CD14-positive monocyte (primary cell): ENCODE measurements around the gene ZNF543. TPM values are rescaled to one million over a fixed set of nuclear protein-coding genes. Genes with fewer than 3 reads are reported as not detected.
A peak's percentile ranks its signal among the peaks of the same experiment; 100 is the strongest.

Experiments used
- DNase-seq, 3 donors: peaks; one replicate each; pipeline ENCODE4 v3.0.0-alpha.2; 2011 to 2022
- H2AFZ ChIP-seq: 2 replicates; pipeline ENCODE4 v1.6.0; 2012; ENCODE audit warnings: mild to moderate bottlenecking, low read depth, low read length, inconsistent platforms; ENCODE audit not compliant: insufficient read depth, poor library complexity, severe bottlenecking
- H3K27ac ChIP-seq, 2 donors: 1 replicate in 1 of 2; 2 replicates in 1 of 2; pipeline ENCODE4 v1.5.1; 2012 to 2013; ENCODE audit warnings: low read length in 2 of 2, control low read depth in 1 of 2, inconsistent platforms in 1 of 2, low read depth in 1 of 2, mild to moderate bottlenecking in 1 of 2
- H3K27me3 ChIP-seq, 2 donors: one replicate each; pipeline versions ENCODE4 v1.6.0 to v1.6.1; 2011 to 2013; ENCODE audit warnings: low read length in 2 of 2; ENCODE audit not compliant: control insufficient read depth in 2 of 2, insufficient read depth in 2 of 2
- H3K36me3 ChIP-seq, 2 donors: replicated peaks in 1 of 2; 1 replicate in 1 of 2; 2 replicates in 1 of 2; pipeline versions ENCODE4 v1.5.1 to v1.6.1; 2012 to 2013; ENCODE audit warnings: low read length in 2 of 2, control low read depth in 1 of 2, inconsistent platforms in 1 of 2, mild to moderate bottlenecking in 1 of 2; ENCODE audit not compliant: insufficient read depth in 2 of 2, control insufficient read depth in 1 of 2
- H3K4me1 ChIP-seq, 2 donors: 1 replicate in 1 of 2; 2 replicates in 1 of 2; pipeline versions ENCODE4 v1.5.1 to v1.6.1; 2012 to 2013; ENCODE audit warnings: low read length in 2 of 2, control low read depth in 1 of 2, inconsistent platforms in 1 of 2, mild to moderate bottlenecking in 1 of 2, moderate library complexity in 1 of 2; ENCODE audit not compliant: insufficient read depth in 2 of 2, control insufficient read depth in 1 of 2
- H3K4me2 ChIP-seq: replicated peaks from 2 replicates; pipeline ENCODE3; 2012; ENCODE audit warnings: low read length, moderate library complexity, mild to moderate bottlenecking; ENCODE audit not compliant: poor library complexity, severe bottlenecking; ENCODE audit errors: extremely low read depth
- H3K4me3 ChIP-seq, 3 experiments: fragments of 200-600 bp in 1 of 3; sonication (generic) in 1 of 3; replicated peaks in 1 of 3; 1 replicate in 2 of 3; 2 replicates in 1 of 3; pipeline ENCODE4 v1.5.1; 2011 to 2013; ENCODE audit warnings: low read length in 3 of 3, mild to moderate bottlenecking in 3 of 3, control low read depth in 2 of 3, low read depth in 2 of 3, inconsistent platforms in 1 of 3, moderate library complexity in 1 of 3
- H3K79me2 ChIP-seq: 2 replicates; pipeline ENCODE4 v1.6.0; 2012; ENCODE audit warnings: mild to moderate bottlenecking, control low read depth, inconsistent platforms, low read length, moderate library complexity; ENCODE audit not compliant: insufficient read depth
- H3K9ac ChIP-seq: 2 replicates; pipeline ENCODE4 v1.6.0; 2017; ENCODE audit warnings: low read length, mild to moderate bottlenecking; ENCODE audit not compliant: insufficient read depth, poor library complexity, severe bottlenecking
- H3K9me3 ChIP-seq, 2 donors: replicated peaks in 1 of 2; 1 replicate in 1 of 2; 2 replicates in 1 of 2; pipeline versions ENCODE4 v1.5.1 to v1.6.1; 2012 to 2013; ENCODE audit warnings: low read length in 2 of 2, control low read depth in 1 of 2; ENCODE audit not compliant: control insufficient read depth in 1 of 2, insufficient read depth in 1 of 2
- H4K20me1 ChIP-seq: 2 replicates; pipeline ENCODE4 v1.6.0; 2012; ENCODE audit warnings: mild to moderate bottlenecking, low read length, control low read depth, moderate library complexity; ENCODE audit not compliant: insufficient read depth
- H3K27ac Mint-ChIP-seq, 7 donors: one replicate each; pipeline ENCODE4 v1.8.0; 2020; ENCODE audit warnings: mild to moderate bottlenecking in 7 of 7, mixed read lengths in 7 of 7, moderate library complexity in 6 of 7, inconsistent platforms in 2 of 7
- H3K27me3 Mint-ChIP-seq, 3 donors: one replicate each; pipeline ENCODE4 v1.8.0; 2021 to 2022; ENCODE audit warnings: low read depth in 3 of 3, mild to moderate bottlenecking in 3 of 3, mixed read lengths in 3 of 3, moderate library complexity in 3 of 3, inconsistent platforms in 1 of 3
- H3K36me3 Mint-ChIP-seq, 2 donors: one replicate each; pipeline ENCODE4 v1.8.0; 2020; ENCODE audit warnings: mixed read lengths in 2 of 2, inconsistent platforms in 1 of 2, mild to moderate bottlenecking in 1 of 2
- H3K4me1 Mint-ChIP-seq: one replicate; pipeline ENCODE4 v1.8.0; 2020; ENCODE audit warnings: mild to moderate bottlenecking, mixed read lengths
- H3K4me3 Mint-ChIP-seq, 2 donors: one replicate each; pipeline ENCODE4 v1.8.0; 2020; ENCODE audit warnings: mild to moderate bottlenecking in 2 of 2, mixed read lengths in 2 of 2, moderate library complexity in 1 of 2
- H3K9me3 Mint-ChIP-seq, 7 donors: one replicate each; pipeline ENCODE4 v1.8.0; 2020 to 2022; ENCODE audit warnings: mixed read lengths in 7 of 7, mild to moderate bottlenecking in 6 of 7, moderate library complexity in 6 of 7, inconsistent platforms in 2 of 7
- WGBS: methylation state at CpG from one replicate; pipeline ENCODE4 v1.1.5; 2013; ENCODE audit warnings: missing lambda C conversion rate; ENCODE audit not compliant: insufficient coverage; 5-methylcytosine and 5-hydroxymethylcytosine counted together
- intact Hi-C, 2 donors: fragments of 100-400 bp; cut with micrococcal nuclease; formaldehyde crosslinking; loops; one replicate each; pipeline versions ENCODE4 v1.15.0 to v1.15.1; 2023
- polyA plus RNA-seq, 3 donors: library from polyadenylated mRNA; depleted of rRNA in 1 of 3; unstranded in 2 of 3; stranded (reverse) in 1 of 3; fragments of 300-500 nt in 2 of 3; fragments of >200 nt in 1 of 3; fragmentation: Illumina TruSeq in 2 of 3; gene quantifications; 1 replicate in 2 of 3; 2 replicates in 1 of 3; pipeline ENCODE4 v1.2.3, GENCODE V29; 2012 to 2021
- TF ChIP-seq, protein P1 (sequence below): fragments of 200-600 bp; IDR thresholded peaks from one replicate; pipeline ENCODE4 v1.8.0; 2022; ENCODE audit warnings: antibody characterized with exemption, mild to moderate bottlenecking

Gene ZNF543
- polyA plus RNA-seq, 3 donors = 0.85 to 1.1 (median 0.99) TPM

DNA sequence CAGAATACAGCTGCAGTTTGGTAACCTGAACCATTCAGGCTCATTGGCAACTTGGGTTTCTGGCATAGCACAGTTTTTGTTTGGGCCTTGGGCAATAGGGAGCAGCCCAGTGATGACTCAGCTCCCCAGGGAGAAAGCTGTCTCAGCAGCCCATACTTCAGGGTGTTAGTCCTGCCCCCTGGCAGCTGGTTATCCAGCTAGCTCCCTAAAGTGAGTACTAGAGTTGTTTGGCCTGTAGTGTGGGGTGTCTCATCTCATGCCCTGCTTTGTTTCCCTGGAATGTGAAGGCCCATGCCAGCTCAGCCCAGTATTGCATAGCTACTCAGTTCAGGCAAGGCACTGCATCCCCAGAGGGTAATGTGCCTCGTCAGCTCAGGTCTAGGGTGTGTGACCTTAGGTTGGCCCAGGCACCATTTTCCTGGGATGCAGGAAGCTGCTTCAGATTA lies 18.2 kb upstream of the ZNF543 start:
- Histone ChIP-seq H3K4me2 (no peak overlapping the region), H4K20me1 (no peaks in the 10 kb centered on the region), H3K27ac (no peak overlapping the region), H3K4me1 (no peaks in the 10 kb centered on the region), H2AFZ (no peak overlapping the region), H3K9me3 (no peaks in the 10 kb centered on the region), H3K27me3 (no peaks in the 10 kb centered on the region), H3K36me3 (peaks cover 7 to 70% of the 10 kb centered on the region in 2 donors), H3K79me2 (peaks cover 13% of the 10 kb centered on the region), H3K9ac (no peak overlapping the region), H3K4me3 (no peak overlapping the region)
- no peak for DNase-seq
- Mint-ChIP-seq H3K27me3 (peaks cover 0 to 2% (median 0%) of the 10 kb centered on the region in 3 donors), H3K4me3 (no peak overlapping the region), H3K27ac (peak overlapping the region in 1 of 7 donors; percentile 19), H3K36me3 (peaks cover 32 to 68% of the 10 kb centered on the region in 2 donors), H3K4me1 (no peaks in the 10 kb centered on the region), H3K9me3 (peaks cover 0 to 7% (median 3%) of the 10 kb centered on the region in 7 donors)
- intact Hi-C loops = no loop called here
- 100% methylated on average over 1 of the region's 1 CpG for WGBS
- TF ChIP-seq, protein P1, sequence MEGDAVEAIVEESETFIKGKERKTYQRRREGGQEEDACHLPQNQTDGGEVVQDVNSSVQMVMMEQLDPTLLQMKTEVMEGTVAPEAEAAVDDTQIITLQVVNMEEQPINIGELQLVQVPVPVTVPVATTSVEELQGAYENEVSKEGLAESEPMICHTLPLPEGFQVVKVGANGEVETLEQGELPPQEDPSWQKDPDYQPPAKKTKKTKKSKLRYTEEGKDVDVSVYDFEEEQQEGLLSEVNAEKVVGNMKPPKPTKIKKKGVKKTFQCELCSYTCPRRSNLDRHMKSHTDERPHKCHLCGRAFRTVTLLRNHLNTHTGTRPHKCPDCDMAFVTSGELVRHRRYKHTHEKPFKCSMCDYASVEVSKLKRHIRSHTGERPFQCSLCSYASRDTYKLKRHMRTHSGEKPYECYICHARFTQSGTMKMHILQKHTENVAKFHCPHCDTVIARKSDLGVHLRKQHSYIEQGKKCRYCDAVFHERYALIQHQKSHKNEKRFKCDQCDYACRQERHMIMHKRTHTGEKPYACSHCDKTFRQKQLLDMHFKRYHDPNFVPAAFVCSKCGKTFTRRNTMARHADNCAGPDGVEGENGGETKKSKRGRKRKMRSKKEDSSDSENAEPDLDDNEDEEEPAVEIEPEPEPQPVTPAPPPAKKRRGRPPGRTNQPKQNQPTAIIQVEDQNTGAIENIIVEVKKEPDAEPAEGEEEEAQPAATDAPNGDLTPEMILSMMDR = no peak

DNA sequence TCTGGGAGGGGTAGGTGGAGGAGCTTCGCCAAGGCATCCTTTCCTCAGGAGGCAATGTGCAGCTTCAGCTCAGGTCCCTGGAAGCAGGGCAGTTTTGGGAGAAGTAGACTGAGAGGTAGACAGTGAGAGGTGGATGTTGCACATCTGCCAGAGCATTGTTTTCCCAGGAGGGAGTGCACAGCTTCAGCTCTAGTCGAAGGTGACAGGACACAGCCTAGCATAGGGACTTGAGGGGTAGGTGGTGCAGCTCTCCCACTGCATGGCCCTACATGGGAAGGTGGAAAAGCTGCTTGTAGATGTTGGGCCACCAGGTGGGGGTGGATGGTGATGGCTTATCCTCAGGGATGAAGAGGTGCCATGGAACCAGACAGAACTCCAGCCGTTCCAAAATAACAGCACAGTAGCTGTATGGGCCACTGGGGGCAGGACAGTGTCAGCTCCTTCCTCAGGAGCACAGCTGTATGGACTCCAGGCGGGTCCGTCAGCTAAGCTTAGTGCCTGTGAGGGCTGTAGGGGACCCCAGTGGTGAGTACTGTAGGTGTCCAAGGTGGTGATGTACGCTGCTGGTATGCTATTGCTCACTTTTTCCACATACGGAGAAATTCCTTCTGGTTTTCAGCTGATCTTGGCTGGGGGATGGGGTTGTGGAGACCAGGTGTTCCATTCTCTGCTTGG lies 17.4 kb upstream of the ZNF543 start:
- no peak for DNase-seq
- H3K9ac ChIP-seq = no peak overlapping the region
- Mint-ChIP-seq H3K36me3 (peaks cover 27 to 62% of the 10 kb centered on the region in 2 donors), H3K27me3 (peaks cover 0 to 2% (median 0%) of the 10 kb centered on the region in 3 donors), H3K4me3 (no peak overlapping the region), H3K4me1 (no peaks in the 10 kb centered on the region), H3K9me3 (peaks cover 0 to 7% (median 1%) of the 10 kb centered on the region in 7 donors), H3K27ac (no peak overlapping the region)
- H3K4me1 ChIP-seq = no peaks in the 10 kb centered on the region
- H3K27ac ChIP-seq = no peak overlapping the region
- intact Hi-C loops = no loop called here
- peaks cover 10% of the 10 kb centered on the region for H3K79me2 ChIP-seq
- no peaks in the 10 kb centered on the region for H4K20me1 ChIP-seq
- H3K27me3 ChIP-seq = no peaks in the 10 kb centered on the region
- no peak overlapping the region for H3K4me2 ChIP-seq
- WGBS = 69% methylated on average over 5 of the region's 7 CpGs
- TF ChIP-seq, protein P1 = no peak
- H2AFZ ChIP-seq = no peak overlapping the region
- no peak overlapping the region for H3K4me3 ChIP-seq
- peaks cover 5 to 65% of the 10 kb centered on the region in 2 donors for H3K36me3 ChIP-seq
- H3K9me3 ChIP-seq = no peaks in the 10 kb centered on the region
